WTC11 (cell line): ENCODE measurements around the gene TMEM59L.

Experiments used
- CREB1 ChIP-seq: sonication (generic); formaldehyde crosslinking; IDR thresholded peaks from 2 replicates; pipeline ENCODE4 v1.8.0; 2023; ENCODE audit warnings: mild to moderate bottlenecking, missing genetic modification reagents
- GABPB1 ChIP-seq: sonication (generic); formaldehyde crosslinking; IDR thresholded peaks from 2 replicates; pipeline ENCODE4 v1.8.1; 2023; ENCODE audit warnings: mild to moderate bottlenecking, missing genetic modification reagents
- SMAD3 ChIP-seq: sonication (generic); formaldehyde crosslinking; IDR thresholded peaks from 2 replicates; pipeline ENCODE4 v1.8.0; 2022; ENCODE audit warnings: missing genetic modification reagents, mild to moderate bottlenecking, borderline replicate concordance
- SMAD4 ChIP-seq: sonication (generic); formaldehyde crosslinking; IDR thresholded peaks from 2 replicates; pipeline ENCODE4 v1.8.0; 2022; ENCODE audit warnings: mild to moderate bottlenecking, missing genetic modification reagents
- TEAD4 ChIP-seq: sonication (generic); formaldehyde crosslinking; IDR thresholded peaks from 2 replicates; pipeline ENCODE4 v1.8.0; 2022; ENCODE audit warnings: mild to moderate bottlenecking, missing genetic modification reagents
- ZNF138 ChIP-seq: sonication (generic); formaldehyde crosslinking; conservative IDR thresholded peaks from 2 replicates; pipeline ENCODE4 v1.8.1; 2022; ENCODE audit warnings: mild to moderate bottlenecking, moderate library complexity, missing genetic modification reagents
- ZNF263 ChIP-seq: sonication (generic); formaldehyde crosslinking; IDR thresholded peaks from 2 replicates; pipeline ENCODE4 v1.8.1; 2022; ENCODE audit warnings: low read depth, mild to moderate bottlenecking, moderate library complexity, missing genetic modification reagents
- TF ChIP-seq, protein P1 (sequence below): sonication (generic); formaldehyde crosslinking; IDR thresholded peaks from 2 replicates; pipeline ENCODE4 v1.8.0; 2022; ENCODE audit warnings: mild to moderate bottlenecking, missing genetic modification reagents
- TF ChIP-seq, protein P2 (sequence below): sonication (generic); formaldehyde crosslinking; conservative IDR thresholded peaks from 2 replicates; pipeline ENCODE4 v1.8.1; 2022; ENCODE audit warnings: mild to moderate bottlenecking, missing genetic modification reagents
- TF ChIP-seq, protein P3 (sequence below): fragments of 200-600 bp; IDR thresholded peaks from 2 replicates; pipeline ENCODE4 v1.8.0; 2022; ENCODE audit warnings: antibody characterized with exemption
- TF ChIP-seq, protein P4 (sequence below): sonication (generic); formaldehyde crosslinking; IDR thresholded peaks from 2 replicates; pipeline ENCODE4 v1.8.1; 2023; ENCODE audit warnings: mild to moderate bottlenecking, missing genetic modification reagents, moderate library complexity
- TF ChIP-seq, protein P5 (sequence below): sonication (generic); formaldehyde crosslinking; IDR thresholded peaks from 2 replicates; pipeline ENCODE4 v1.8.1; 2022; ENCODE audit warnings: low read depth, mild to moderate bottlenecking, moderate library complexity, missing genetic modification reagents, borderline replicate concordance
- TF ChIP-seq, protein P6 (sequence below): sonication (generic); formaldehyde crosslinking; IDR thresholded peaks from 2 replicates; pipeline ENCODE4 v1.8.0; 2022; ENCODE audit warnings: mild to moderate bottlenecking, missing genetic modification reagents
- TF ChIP-seq, protein P7 (sequence below): sonication (generic); formaldehyde crosslinking; IDR thresholded peaks from 2 replicates; pipeline ENCODE4 v1.8.1; 2023; ENCODE audit warnings: mild to moderate bottlenecking, missing genetic modification reagents

DNA sequence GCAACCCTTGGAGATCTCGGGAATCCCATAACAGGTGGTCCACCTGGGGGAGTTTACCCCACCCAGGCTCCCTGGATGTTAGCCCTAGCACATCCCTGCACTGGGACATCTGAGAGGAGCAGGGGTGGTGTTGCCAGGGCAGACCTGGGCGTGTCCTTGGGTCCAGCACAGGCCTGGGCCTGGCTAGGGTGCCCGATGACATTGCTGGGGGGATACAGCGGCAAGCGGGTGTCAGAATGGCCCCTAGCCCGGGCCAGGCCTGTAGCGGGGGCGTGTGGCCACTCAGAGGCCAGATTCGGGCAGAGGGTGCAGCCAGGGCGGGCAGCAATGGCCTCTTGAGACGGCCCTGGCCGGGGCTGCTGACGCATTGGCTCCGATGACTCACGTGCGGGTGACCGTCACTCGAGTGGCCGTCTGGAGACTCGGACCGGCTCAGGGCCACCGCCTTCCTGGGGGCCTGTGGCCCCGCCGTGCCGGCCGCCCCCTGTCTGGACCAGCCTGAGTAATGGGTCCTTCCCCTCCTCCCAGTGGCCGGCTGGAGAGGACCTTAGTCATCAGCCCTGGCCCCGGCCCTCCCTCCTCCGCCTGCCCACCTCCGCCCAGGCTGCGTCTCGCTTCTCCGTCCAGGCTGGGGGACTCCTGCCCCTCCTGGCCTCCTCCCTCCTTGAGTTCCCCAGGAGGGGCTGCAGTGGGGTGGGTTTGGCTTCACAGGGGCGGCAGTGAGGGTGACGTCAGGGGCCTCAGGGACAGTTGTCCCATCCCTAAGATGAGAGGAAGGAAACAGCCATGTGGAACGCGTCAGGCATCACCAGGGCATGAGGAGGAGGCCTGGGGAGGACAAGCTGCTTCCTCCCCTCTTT is 47.6 kb downstream of the TMEM59L start:
- TF ChIP-seq, protein P1, sequence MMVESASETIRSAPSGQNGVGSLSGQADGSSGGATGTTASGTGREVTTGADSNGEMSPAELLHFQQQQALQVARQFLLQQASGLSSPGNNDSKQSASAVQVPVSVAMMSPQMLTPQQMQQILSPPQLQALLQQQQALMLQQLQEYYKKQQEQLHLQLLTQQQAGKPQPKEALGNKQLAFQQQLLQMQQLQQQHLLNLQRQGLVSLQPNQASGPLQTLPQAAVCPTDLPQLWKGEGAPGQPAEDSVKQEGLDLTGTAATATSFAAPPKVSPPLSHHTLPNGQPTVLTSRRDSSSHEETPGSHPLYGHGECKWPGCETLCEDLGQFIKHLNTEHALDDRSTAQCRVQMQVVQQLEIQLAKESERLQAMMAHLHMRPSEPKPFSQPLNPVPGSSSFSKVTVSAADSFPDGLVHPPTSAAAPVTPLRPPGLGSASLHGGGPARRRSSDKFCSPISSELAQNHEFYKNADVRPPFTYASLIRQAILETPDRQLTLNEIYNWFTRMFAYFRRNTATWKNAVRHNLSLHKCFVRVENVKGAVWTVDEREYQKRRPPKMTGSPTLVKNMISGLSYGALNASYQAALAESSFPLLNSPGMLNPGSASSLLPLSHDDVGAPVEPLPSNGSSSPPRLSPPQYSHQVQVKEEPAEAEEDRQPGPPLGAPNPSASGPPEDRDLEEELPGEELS (CRISPR knock-in tag), result no peak
- TF ChIP-seq, protein P2, sequence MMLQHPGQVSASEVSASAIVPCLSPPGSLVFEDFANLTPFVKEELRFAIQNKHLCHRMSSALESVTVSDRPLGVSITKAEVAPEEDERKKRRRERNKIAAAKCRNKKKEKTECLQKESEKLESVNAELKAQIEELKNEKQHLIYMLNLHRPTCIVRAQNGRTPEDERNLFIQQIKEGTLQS (CRISPR knock-in tag), result no peak
- TF ChIP-seq SMAD3 (CRISPR knock-in tag) (no peak), TEAD4 (no peak), SMAD4 (CRISPR knock-in tag) (no peak), ZNF263 (CRISPR knock-in tag) (no peak), CREB1 (no peak), ZNF138 (CRISPR knock-in tag) (no peak), GABPB1 (CRISPR knock-in tag) (no peak)
- TF ChIP-seq, protein P3, sequence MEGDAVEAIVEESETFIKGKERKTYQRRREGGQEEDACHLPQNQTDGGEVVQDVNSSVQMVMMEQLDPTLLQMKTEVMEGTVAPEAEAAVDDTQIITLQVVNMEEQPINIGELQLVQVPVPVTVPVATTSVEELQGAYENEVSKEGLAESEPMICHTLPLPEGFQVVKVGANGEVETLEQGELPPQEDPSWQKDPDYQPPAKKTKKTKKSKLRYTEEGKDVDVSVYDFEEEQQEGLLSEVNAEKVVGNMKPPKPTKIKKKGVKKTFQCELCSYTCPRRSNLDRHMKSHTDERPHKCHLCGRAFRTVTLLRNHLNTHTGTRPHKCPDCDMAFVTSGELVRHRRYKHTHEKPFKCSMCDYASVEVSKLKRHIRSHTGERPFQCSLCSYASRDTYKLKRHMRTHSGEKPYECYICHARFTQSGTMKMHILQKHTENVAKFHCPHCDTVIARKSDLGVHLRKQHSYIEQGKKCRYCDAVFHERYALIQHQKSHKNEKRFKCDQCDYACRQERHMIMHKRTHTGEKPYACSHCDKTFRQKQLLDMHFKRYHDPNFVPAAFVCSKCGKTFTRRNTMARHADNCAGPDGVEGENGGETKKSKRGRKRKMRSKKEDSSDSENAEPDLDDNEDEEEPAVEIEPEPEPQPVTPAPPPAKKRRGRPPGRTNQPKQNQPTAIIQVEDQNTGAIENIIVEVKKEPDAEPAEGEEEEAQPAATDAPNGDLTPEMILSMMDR, result no peak
- TF ChIP-seq, protein P4, sequence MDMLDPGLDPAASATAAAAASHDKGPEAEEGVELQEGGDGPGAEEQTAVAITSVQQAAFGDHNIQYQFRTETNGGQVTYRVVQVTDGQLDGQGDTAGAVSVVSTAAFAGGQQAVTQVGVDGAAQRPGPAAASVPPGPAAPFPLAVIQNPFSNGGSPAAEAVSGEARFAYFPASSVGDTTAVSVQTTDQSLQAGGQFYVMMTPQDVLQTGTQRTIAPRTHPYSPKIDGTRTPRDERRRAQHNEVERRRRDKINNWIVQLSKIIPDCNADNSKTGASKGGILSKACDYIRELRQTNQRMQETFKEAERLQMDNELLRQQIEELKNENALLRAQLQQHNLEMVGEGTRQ (CRISPR knock-in tag), result no peak
- TF ChIP-seq, protein P5, sequence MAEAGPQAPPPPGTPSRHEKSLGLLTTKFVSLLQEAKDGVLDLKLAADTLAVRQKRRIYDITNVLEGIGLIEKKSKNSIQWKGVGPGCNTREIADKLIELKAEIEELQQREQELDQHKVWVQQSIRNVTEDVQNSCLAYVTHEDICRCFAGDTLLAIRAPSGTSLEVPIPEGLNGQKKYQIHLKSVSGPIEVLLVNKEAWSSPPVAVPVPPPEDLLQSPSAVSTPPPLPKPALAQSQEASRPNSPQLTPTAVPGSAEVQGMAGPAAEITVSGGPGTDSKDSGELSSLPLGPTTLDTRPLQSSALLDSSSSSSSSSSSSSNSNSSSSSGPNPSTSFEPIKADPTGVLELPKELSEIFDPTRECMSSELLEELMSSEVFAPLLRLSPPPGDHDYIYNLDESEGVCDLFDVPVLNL, result no peak
- TF ChIP-seq, protein P6, sequence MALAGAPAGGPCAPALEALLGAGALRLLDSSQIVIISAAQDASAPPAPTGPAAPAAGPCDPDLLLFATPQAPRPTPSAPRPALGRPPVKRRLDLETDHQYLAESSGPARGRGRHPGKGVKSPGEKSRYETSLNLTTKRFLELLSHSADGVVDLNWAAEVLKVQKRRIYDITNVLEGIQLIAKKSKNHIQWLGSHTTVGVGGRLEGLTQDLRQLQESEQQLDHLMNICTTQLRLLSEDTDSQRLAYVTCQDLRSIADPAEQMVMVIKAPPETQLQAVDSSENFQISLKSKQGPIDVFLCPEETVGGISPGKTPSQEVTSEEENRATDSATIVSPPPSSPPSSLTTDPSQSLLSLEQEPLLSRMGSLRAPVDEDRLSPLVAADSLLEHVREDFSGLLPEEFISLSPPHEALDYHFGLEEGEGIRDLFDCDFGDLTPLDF (CRISPR knock-in tag), result no peak
- TF ChIP-seq, protein P7, sequence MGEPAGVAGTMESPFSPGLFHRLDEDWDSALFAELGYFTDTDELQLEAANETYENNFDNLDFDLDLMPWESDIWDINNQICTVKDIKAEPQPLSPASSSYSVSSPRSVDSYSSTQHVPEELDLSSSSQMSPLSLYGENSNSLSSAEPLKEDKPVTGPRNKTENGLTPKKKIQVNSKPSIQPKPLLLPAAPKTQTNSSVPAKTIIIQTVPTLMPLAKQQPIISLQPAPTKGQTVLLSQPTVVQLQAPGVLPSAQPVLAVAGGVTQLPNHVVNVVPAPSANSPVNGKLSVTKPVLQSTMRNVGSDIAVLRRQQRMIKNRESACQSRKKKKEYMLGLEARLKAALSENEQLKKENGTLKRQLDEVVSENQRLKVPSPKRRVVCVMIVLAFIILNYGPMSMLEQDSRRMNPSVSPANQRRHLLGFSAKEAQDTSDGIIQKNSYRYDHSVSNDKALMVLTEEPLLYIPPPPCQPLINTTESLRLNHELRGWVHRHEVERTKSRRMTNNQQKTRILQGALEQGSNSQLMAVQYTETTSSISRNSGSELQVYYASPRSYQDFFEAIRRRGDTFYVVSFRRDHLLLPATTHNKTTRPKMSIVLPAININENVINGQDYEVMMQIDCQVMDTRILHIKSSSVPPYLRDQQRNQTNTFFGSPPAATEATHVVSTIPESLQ (CRISPR knock-in tag), result no peak
